Measurements from ENCODE around the gene LMX1B.

LMX1B gene

GRCh38 chr9:126636983-126637798 lies 23.5 kb downstream of the LMX1B start:
- Histone ChIP-seq H3K9me2 (replicated peaks; ENCODE audit: insufficient read depth, low read length) (no peaks in the 10 kb centered on the region), H3K4me2 (ENCODE audit: low read depth, low read length, poor library complexity, severe bottlenecking) (no peak overlapping the region), H3K27me3 (ENCODE audit: low read length) (no peaks in the 10 kb centered on the region), H2AFZ (ENCODE audit: low read depth, low read length, severe bottlenecking) (no peak overlapping the region), H3K36me3 (ENCODE audit: low read length) (no peaks in the 10 kb centered on the region), H3F3A (ENCODE audit: insufficient read depth) (no peaks in the 10 kb centered on the region), H3K9me3 (ENCODE audit: insufficient read depth, low read length) (no peaks in the 10 kb centered on the region), H3K27ac (ENCODE audit: low read depth, low read length) (no peak overlapping the region), H3K79me2 (ENCODE audit: insufficient read depth, low read length) (no peaks in the 10 kb centered on the region), H4K20me1 (ENCODE audit: low read depth, low read length) (no peaks in the 10 kb centered on the region), H3K9ac (ENCODE audit: low read length) (no peak overlapping the region), H3K4me3 (ENCODE audit: insufficient read depth, low read length, poor library complexity, severe bottlenecking) (no peak overlapping the region)
- TF ChIP-seq EZH2phosphoT487 (conservative IDR thresholded peaks at IDR 0.05; ENCODE audit: low read length), result no peak
- no peak for TF ChIP-seq CTCF (IDR thresholded peaks at IDR 0.05; ENCODE audit: insufficient read depth, low read length, poor library complexity, severe bottlenecking)

- no peaks in the 10 kb centered on the region for H3F3A ChIP-seq (ENCODE audit: insufficient read depth)
- no peak overlapping the region for H3K9ac ChIP-seq (ENCODE audit: low read length)
- no peak overlapping the region for H3K4me2 ChIP-seq (ENCODE audit: low read depth, low read length, poor library complexity, severe bottlenecking)
- no peaks in the 10 kb centered on the region for H3K9me3 ChIP-seq (ENCODE audit: insufficient read depth, low read length)
- no peak overlapping the region for H3K4me3 ChIP-seq (ENCODE audit: insufficient read depth, low read length, poor library complexity, severe bottlenecking)
- no peaks in the 10 kb centered on the region for H3K27me3 ChIP-seq (ENCODE audit: low read length)
- TF ChIP-seq EZH2phosphoT487 (conservative IDR thresholded peaks at IDR 0.05; ENCODE audit: low read length), result no peak
- no peak for TF ChIP-seq CTCF (IDR thresholded peaks at IDR 0.05; ENCODE audit: insufficient read depth, low read length, poor library complexity, severe bottlenecking)
- no peaks in the 10 kb centered on the region for H3K9me2 ChIP-seq (replicated peaks; ENCODE audit: insufficient read depth, low read length)
- H3K36me3 ChIP-seq (ENCODE audit: low read length), result no peaks in the 10 kb centered on the region
- H3K27ac ChIP-seq (ENCODE audit: low read depth, low read length), result no peak overlapping the region
- no peaks in the 10 kb centered on the region for H4K20me1 ChIP-seq (ENCODE audit: low read depth, low read length)
- no peak overlapping the region for H2AFZ ChIP-seq (ENCODE audit: low read depth, low read length, severe bottlenecking)
- H3K79me2 ChIP-seq (ENCODE audit: insufficient read depth, low read length), result no peaks in the 10 kb centered on the region
These were observed 24.9 kb downstream of the LMX1B start for GRCh38 chr9:126638571-126639132.

- no peak overlapping the region for H3K4me2 ChIP-seq (ENCODE audit: low read depth, low read length, poor library complexity, severe bottlenecking)
These were observed 25.7 kb downstream of the LMX1B start for GRCh38 chr9:126639318-126640000.

More at GRCh38 chr9:126639318-126640000, 25.7 kb downstream of the LMX1B start:
- Histone ChIP-seq H3K27me3 (ENCODE audit: low read length) (no peaks in the 10 kb centered on the region), H3K79me2 (ENCODE audit: insufficient read depth, low read length) (no peaks in the 10 kb centered on the region), H3K36me3 (ENCODE audit: low read length) (no peaks in the 10 kb centered on the region), H3K27ac (ENCODE audit: low read depth, low read length) (no peak overlapping the region), H2AFZ (ENCODE audit: low read depth, low read length, severe bottlenecking) (no peak overlapping the region), H3K4me3 (ENCODE audit: insufficient read depth, low read length, poor library complexity, severe bottlenecking) (no peak overlapping the region), H3K9me3 (ENCODE audit: insufficient read depth, low read length) (no peaks in the 10 kb centered on the region), H3K9me2 (replicated peaks; ENCODE audit: insufficient read depth, low read length) (no peaks in the 10 kb centered on the region), H3F3A (ENCODE audit: insufficient read depth) (no peaks in the 10 kb centered on the region), H4K20me1 (ENCODE audit: low read depth, low read length) (no peaks in the 10 kb centered on the region), H3K9ac (ENCODE audit: low read length) (no peak overlapping the region)
- TF ChIP-seq EZH2phosphoT487 (conservative IDR thresholded peaks at IDR 0.05; ENCODE audit: low read length) (no peak), CTCF (IDR thresholded peaks at IDR 0.05; ENCODE audit: insufficient read depth, low read length, poor library complexity, severe bottlenecking) (no peak)

Data from SU-DHL-6 (cell line).